ENCODE measurements around the gene SCARB1. TPM values are rescaled to one million over a fixed set of nuclear protein-coding genes. Genes with fewer than 3 reads are reported as not detected.

The SCARB1 gene
- total RNA-seq, 1 experiment from 2014 or later: 68.3 TPM

- POLR2A ChIA-PET: no interaction called here
- Mint-ChIP-seq H3K4me1 (peaks cover 15% of the 10 kb centered on the region), H3K27me3 (ENCODE audit: low read depth) (peaks cover 7% of the 10 kb centered on the region), H3K4me3 (no peak overlapping the region), H3K9me3 (no peaks in the 10 kb centered on the region), H3K36me3 (0 out of 2 replicates have a peak, but pooled peaks cover 2% of the 10 kb centered on the region), H3K27ac (no peak overlapping the region)
- TF ChIP-seq CDX4 (CRISPR knock-in tag; IDR thresholded peaks at IDR 0.05; ENCODE audit: borderline replicate concordance) (no peak), MXD4 (CRISPR knock-in tag; IDR thresholded peaks at IDR 0.05; ENCODE audit: borderline replicate concordance) (no peak), CTCF (IDR thresholded peaks at IDR 0.05) (no peak), FOXK1 (CRISPR knock-in tag; IDR thresholded peaks at IDR 0.05) (no peak)
- CTCF ChIA-PET: no interaction called here
- no peak for ATAC-seq
- DNase-seq (ENCODE audit: low spot score): no peak
Measured at GRCh38 chr12:124776125-124776513, 87.5 kb downstream of the SCARB1 start.

- DNase-seq (ENCODE audit: low spot score) (no peak), ATAC-seq (no peak)
- ChIA-PET CTCF (interaction anchor here (0.7 to 1.3 kb wide), 5 partner anchors 16 to 910 kb away, joined by 3 to 6 read pairs (median 3); no protein-coding TSS in a partner anchor), POLR2A (no interaction called here)
- no peak overlapping the region for H3K4me3 Mint-ChIP-seq
- peaks cover 15% of the 10 kb centered on the region for H3K4me1 Mint-ChIP-seq
- H3K27ac Mint-ChIP-seq: no peak overlapping the region
- H3K27me3 Mint-ChIP-seq (ENCODE audit: low read depth): peaks cover 11% of the 10 kb centered on the region
- H3K9me3 Mint-ChIP-seq: no peaks in the 10 kb centered on the region
- TF ChIP-seq ELF4 (CRISPR knock-in tag; IDR thresholded peaks at IDR 0.05; ENCODE audit: low read depth) (no peak), GABPB1 (CRISPR knock-in tag; IDR thresholded peaks at IDR 0.05) (no peak), ZNF138 (CRISPR knock-in tag; conservative IDR thresholded peaks at IDR 0.05) (no peak), SOX15 (CRISPR knock-in tag; IDR thresholded peaks at IDR 0.05) (no peak), ZNF532 (CRISPR knock-in tag; IDR thresholded peaks at IDR 0.05; ENCODE audit: borderline replicate concordance) (no peak), ZMAT4 (CRISPR knock-in tag; IDR thresholded peaks at IDR 0.05) (no peak), ARID4B (CRISPR knock-in tag; IDR thresholded peaks at IDR 0.05; ENCODE audit: borderline replicate concordance) (no peak), CTCF (IDR thresholded peaks at IDR 0.05) (no peak), MAX (CRISPR knock-in tag; IDR thresholded peaks at IDR 0.05) (no peak), NFYB (CRISPR knock-in tag; conservative IDR thresholded peaks at IDR 0.05; ENCODE audit: low read depth) (no peak), ZNF232 (CRISPR knock-in tag; IDR thresholded peaks at IDR 0.05) (no peak), CREM (CRISPR knock-in tag; IDR thresholded peaks at IDR 0.05) (no peak), ERG (CRISPR knock-in tag; IDR thresholded peaks at IDR 0.05) (no peak), GRHL2 (CRISPR knock-in tag; IDR thresholded peaks at IDR 0.05; ENCODE audit: insufficient replicate concordance, severe bottlenecking) (no peak), ZNF671 (CRISPR knock-in tag; IDR thresholded peaks at IDR 0.05) (no peak)
- 0 out of 2 replicates have a peak, but pooled peaks cover 2% of the 10 kb centered on the region for H3K36me3 Mint-ChIP-seq
Measured at GRCh38 chr12:124774462-124775167, 89.0 kb downstream of the SCARB1 start.

Measured in WTC11 (cell line).